Measurements from ENCODE around the gene ALOX12B.

- TF ChIP-seq ZNF3 (CRISPR knock-in tag; IDR thresholded peaks at IDR 0.05) (no peak), POLR2A (IDR thresholded peaks at IDR 0.05; ENCODE audit: insufficient read depth in 1 of 2, low read depth in 2 of 2, low read length in 2 of 2) (no peak), SATB2 (CRISPR knock-in tag; IDR thresholded peaks at IDR 0.05) (no peak), ZNF468 (CRISPR knock-in tag; IDR thresholded peaks at IDR 0.05) (no peak), POLR2AphosphoS5 (IDR thresholded peaks at IDR 0.05; ENCODE audit: low read depth, low read length) (no peak), E2F5 (CRISPR knock-in tag; conservative IDR thresholded peaks at IDR 0.05) (no peak), E2F2 (CRISPR knock-in tag; IDR thresholded peaks at IDR 0.05; ENCODE audit: borderline replicate concordance) (no peak)
Measured at GRCh38 chr17:8041979-8042378, 45.5 kb downstream of the ALOX12B start.

All from HepG2 (cell line).